Activated CD4-positive, alpha-beta T cell treated with anti-CD3 and anti-CD28 coated beads for 24 hours (primary cell): ENCODE results near the gene ACE.
A peak's percentile ranks its signal among the peaks of the same experiment; 100 is the strongest.

ENCODE experiments used
- DNase-seq, 2 donors: peaks; one replicate each; pipeline ENCODE4 v3.0.0-alpha.2; 2020; ENCODE audit warnings: low read depth in 2 of 2

The ACE gene

GRCh38 chr17:63515426-63515825 lies 38.6 kb downstream of the ACE start:
- no peak for DNase-seq

- peak in 1 of 2 donors; percentile 5 for DNase-seq
Measured at GRCh38 chr17:63516910-63517824, 40.3 kb downstream of the ACE start.

- DNase-seq: no peak
Measured at GRCh38 chr17:63517825-63518534, 41.1 kb downstream of the ACE start.

- DNase-seq: no peak
Measured at GRCh38 chr17:63519116-63519881, 42.4 kb downstream of the ACE start.

GRCh38 chr17:63519972-63520882 lies 43.4 kb downstream of the ACE start:
- DNase-seq: no peak

GRCh38 chr17:63523253-63523855 lies 46.5 kb downstream of the ACE start, which contains the start of gene KCNH6:
Gene KCNH6 (plus strand): TSS chr17:63523358. CDS start chr17:63523414, 56 bp downstream.
- no peak for DNase-seq

GRCh38 chr17:63524051-63524450 lies 47.2 kb downstream of the ACE start:
- no peak for DNase-seq

GRCh38 chr17:63525190-63525946 lies 48.5 kb downstream of the ACE start:
- DNase-seq: no peak

GRCh38 chr17:63526861-63527260 lies 50.0 kb downstream of the ACE start:
- DNase-seq: no peak

GRCh38 chr17:63528183-63528582 lies 51.3 kb downstream of the ACE start:
- no peak for DNase-seq

GRCh38 chr17:63529711-63530556 lies 53.1 kb downstream of the ACE start:
- no peak for DNase-seq

- DNase-seq: no peak
Measured at GRCh38 chr17:63530557-63531021, 53.7 kb downstream of the ACE start.

- no peak for DNase-seq
Measured at GRCh38 chr17:63531022-63531965, 54.4 kb downstream of the ACE start.

- no peak for DNase-seq
Measured at GRCh38 chr17:63533433-63534077, 56.7 kb downstream of the ACE start.

GRCh38 chr17:63534078-63534570 lies 57.3 kb downstream of the ACE start:
- DNase-seq: no peak

- DNase-seq: no peak
Measured at GRCh38 chr17:63534816-63535455, 58.1 kb downstream of the ACE start.
